ENCODE data around the gene FAM153A. TPM values are rescaled to one million over a fixed set of nuclear protein-coding genes. Genes with fewer than 3 reads are reported as not detected.
"Not testable (repeated sequence)": the region's sequence is repeated elsewhere in the genome, so short reads cannot be mapped to it uniquely, and the experiment has no call there.

Gene FAM153A
- total and polyA plus RNA-seq, 2 of the 8 experiments (the other 6 are each of a cell fraction or from before 2014, with no cell fraction given) = not detected

- H2BK5ac ChIP-seq (ENCODE audit: low read depth, low read length); H3K18ac ChIP-seq (ENCODE audit: extremely low read depth, low read length); H3K79me2 ChIP-seq (ENCODE audit: control insufficient read depth in 1 of 2, insufficient read depth in 2 of 2, low read length in 2 of 2); H2AFZ ChIP-seq (ENCODE audit: low read length); H2BK20ac ChIP-seq (ENCODE audit: low read length); H4K91ac ChIP-seq (replicated peaks; ENCODE audit: insufficient read length, low read length); H3K9me3 ChIP-seq (ENCODE audit: insufficient read depth in 2 of 2, low read depth in 1 of 2, low read length in 1 of 2); H4K5ac ChIP-seq (ENCODE audit: insufficient read length, low read depth, low read length); H3K79me1 ChIP-seq (ENCODE audit: low read depth, low read length); DNase-seq (ENCODE audit: low read depth in 1 of 2, low spot score in 2 of 2); H2BK120ac ChIP-seq (replicated peaks; ENCODE audit: low read depth, low read length); H3K23ac ChIP-seq (ENCODE audit: insufficient read length); POLR2A ChIA-PET (ENCODE audit: partially characterized antibody); H3K23me2 ChIP-seq (ENCODE audit: low read depth, low read length); H3K36me3 ChIP-seq (ENCODE audit: control insufficient read depth in 2 of 4, insufficient read depth in 4 of 4, low read length in 3 of 4); H3K4ac ChIP-seq (replicated peaks; ENCODE audit: insufficient read length, low read depth, low read length); H3K14ac ChIP-seq (ENCODE audit: insufficient read length); FAIRE-seq; H3K4me1 ChIP-seq (replicated peaks in 1 of 4; ENCODE audit: control insufficient read depth in 3 of 4, insufficient read depth in 4 of 4, low read length in 3 of 4); H3K27me3 ChIP-seq (replicated peaks in 1 of 4; ENCODE audit: control insufficient read depth in 3 of 4, extremely low read depth in 1 of 4, insufficient read depth in 3 of 4, low read length in 3 of 4); H3K4me3 ChIP-seq (ENCODE audit: extremely low read depth in 1 of 4, insufficient read depth in 2 of 4, low read depth in 3 of 4, low read length in 4 of 4); H4K20me1 ChIP-seq (replicated peaks in 1 of 2; ENCODE audit: control insufficient read depth in 1 of 2, insufficient read depth in 2 of 2, low read length in 2 of 2); H2BK12ac ChIP-seq (ENCODE audit: low read depth, low read length); CTCF ChIA-PET (ENCODE audit: partially characterized antibody); H2AK5ac ChIP-seq (ENCODE audit: low read depth, low read length); H4K8ac ChIP-seq (ENCODE audit: extremely low read depth, insufficient read depth, low read length); H2BK15ac ChIP-seq (ENCODE audit: low read length); H3K4me2 ChIP-seq (ENCODE audit: insufficient read depth in 1 of 2, low read depth in 2 of 2, low read length in 2 of 2); H3K56ac ChIP-seq (replicated peaks; ENCODE audit: insufficient read length, low read depth, low read length); H3K9ac ChIP-seq (replicated peaks in 1 of 4; ENCODE audit: extremely low read depth in 1 of 4, low read depth in 3 of 4, low read length in 3 of 4); H3K27ac ChIP-seq (ENCODE audit: low read depth, low read length): not testable (repeated sequence)
- WGBS, 2 experiments (ENCODE audit: extremely low coverage in 1 of 2, insufficient coverage in 1 of 2, insufficient read length in 1 of 2, insufficient replicate concordance in 2 of 2, low coverage in 1 of 2, low lambda C conversion rate in 2 of 2, missing lambda C conversion rate in 1 of 2) = 90% methylated on average over 9 of the region's 12 CpGs; no CpG with 5 or more reads in 1 of the 2 experiments
Observed at GRCh38 chr5:177695356-177695930, 87.3 kb downstream of the FAM153A start.

GRCh38 chr5:177694518-177694835 lies 88.2 kb downstream of the FAM153A start:
- POLR2A ChIA-PET (ENCODE audit: partially characterized antibody); H3K9ac ChIP-seq (replicated peaks in 1 of 4; ENCODE audit: extremely low read depth in 1 of 4, low read depth in 3 of 4, low read length in 3 of 4); H3K18ac ChIP-seq (ENCODE audit: extremely low read depth, low read length); H3K4me1 ChIP-seq (replicated peaks in 1 of 4; ENCODE audit: control insufficient read depth in 3 of 4, insufficient read depth in 4 of 4, low read length in 3 of 4); H2BK20ac ChIP-seq (ENCODE audit: low read length); H3K9me3 ChIP-seq (ENCODE audit: insufficient read depth in 2 of 2, low read depth in 1 of 2, low read length in 1 of 2); H3K23me2 ChIP-seq (ENCODE audit: low read depth, low read length); H4K20me1 ChIP-seq (replicated peaks in 1 of 2; ENCODE audit: control insufficient read depth in 1 of 2, insufficient read depth in 2 of 2, low read length in 2 of 2); H2BK5ac ChIP-seq (ENCODE audit: low read depth, low read length); FAIRE-seq; H2AFZ ChIP-seq (ENCODE audit: low read length); H3K23ac ChIP-seq (ENCODE audit: insufficient read length); H4K5ac ChIP-seq (ENCODE audit: insufficient read length, low read depth, low read length); H2BK120ac ChIP-seq (replicated peaks; ENCODE audit: low read depth, low read length); CTCF ChIA-PET (ENCODE audit: partially characterized antibody); H3K79me1 ChIP-seq (ENCODE audit: low read depth, low read length); H3K79me2 ChIP-seq (ENCODE audit: control insufficient read depth in 1 of 2, insufficient read depth in 2 of 2, low read length in 2 of 2); H3K36me3 ChIP-seq (ENCODE audit: control insufficient read depth in 2 of 4, insufficient read depth in 4 of 4, low read length in 3 of 4); H2BK15ac ChIP-seq (ENCODE audit: low read length); H3K4me2 ChIP-seq (ENCODE audit: insufficient read depth in 1 of 2, low read depth in 2 of 2, low read length in 2 of 2); H3K27me3 ChIP-seq (replicated peaks in 1 of 4; ENCODE audit: control insufficient read depth in 3 of 4, extremely low read depth in 1 of 4, insufficient read depth in 3 of 4, low read length in 3 of 4); H2AK5ac ChIP-seq (ENCODE audit: low read depth, low read length); H3K4me3 ChIP-seq (ENCODE audit: extremely low read depth in 1 of 4, insufficient read depth in 2 of 4, low read depth in 3 of 4, low read length in 4 of 4); H3K14ac ChIP-seq (ENCODE audit: insufficient read length); DNase-seq (ENCODE audit: low read depth in 1 of 2, low spot score in 2 of 2); H3K4ac ChIP-seq (replicated peaks; ENCODE audit: insufficient read length, low read depth, low read length); H3K27ac ChIP-seq (ENCODE audit: low read depth, low read length); H4K8ac ChIP-seq (ENCODE audit: extremely low read depth, insufficient read depth, low read length); H3K56ac ChIP-seq (replicated peaks; ENCODE audit: insufficient read length, low read depth, low read length); H4K91ac ChIP-seq (replicated peaks; ENCODE audit: insufficient read length, low read length); H2BK12ac ChIP-seq (ENCODE audit: low read depth, low read length): not testable (repeated sequence)
- no CpG with 5 or more reads among the region's 2 CpGs for WGBS, 2 experiments (ENCODE audit: extremely low coverage in 1 of 2, insufficient coverage in 1 of 2, insufficient read length in 1 of 2, insufficient replicate concordance in 2 of 2, low coverage in 1 of 2, low lambda C conversion rate in 2 of 2, missing lambda C conversion rate in 1 of 2)
